GM12872 (cell line): ENCODE results near the gene DST.

ENCODE experiments used
- CTCF ChIP-seq: IDR thresholded peaks from 3 replicates; pipeline ENCODE4 v1.5.1; 2011; ENCODE audit warnings: low read depth, mild to moderate bottlenecking, low read length, moderate library complexity; ENCODE audit not compliant: insufficient read depth

Gene DST

GRCh38 chr6:56509031-56509430 is 133.7 kb downstream of the DST start:
- no peak for TF ChIP-seq CTCF

GRCh38 chr6:56507517-56507916 is 135.2 kb downstream of the DST start:
- no peak for TF ChIP-seq CTCF

GRCh38 chr6:56505512-56506260 is 137.0 kb downstream of the DST start:
- TF ChIP-seq CTCF = no peak

GRCh38 chr6:56501993-56502392 is 140.7 kb downstream of the DST start:
- no peak for TF ChIP-seq CTCF

- TF ChIP-seq CTCF = no peak
These were observed 143.6 kb downstream of the DST start for GRCh38 chr6:56499095-56499494.

GRCh38 chr6:56497691-56498090 is 145.0 kb downstream of the DST start:
- no peak for TF ChIP-seq CTCF

- no peak for TF ChIP-seq CTCF
These were observed 145.4 kb downstream of the DST start for GRCh38 chr6:56497240-56497639.
